ENCODE data around the gene TFF2.

Gene TFF2

DNA sequence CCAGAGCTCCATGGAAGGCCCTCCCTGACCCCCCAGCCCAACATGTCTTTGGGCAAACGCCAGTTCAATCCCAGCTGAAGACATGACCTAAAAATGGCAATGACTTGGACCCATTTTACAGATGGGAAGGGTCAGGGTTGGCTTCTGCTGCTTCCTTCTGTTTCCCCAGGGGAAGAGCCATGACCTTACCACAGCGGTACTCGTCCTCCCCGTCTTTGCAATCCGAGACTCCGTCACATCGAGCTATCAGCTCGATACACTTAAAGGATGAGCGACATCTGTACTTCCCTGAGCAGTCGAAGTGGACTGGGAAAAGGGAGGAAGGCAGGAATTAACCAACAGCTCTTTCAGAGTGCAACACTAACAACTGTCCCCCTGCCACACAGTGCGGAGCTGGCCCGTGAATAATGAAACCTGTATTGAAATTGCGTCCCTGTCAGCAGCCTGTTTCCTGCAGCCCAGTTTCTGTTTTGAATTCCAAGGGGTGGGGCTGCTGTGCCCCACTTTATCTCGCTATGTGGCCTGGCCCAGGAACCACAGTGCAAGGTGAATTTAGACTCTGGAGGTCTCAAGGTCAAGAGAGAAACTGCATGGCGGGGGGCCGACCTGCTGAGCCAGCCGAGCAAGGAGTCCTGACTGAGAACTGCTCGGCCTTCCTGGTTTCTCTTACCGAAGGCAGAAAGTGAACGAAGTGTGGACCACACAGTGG lies 38.1 kb upstream of the TFF2 start:
- DNase-seq (ENCODE audit: low read depth) = no peak
- no peak overlapping the region for H3K4me3 ChIP-seq (ENCODE audit: low read length)
- no peak for TF ChIP-seq CTCF (conservative IDR thresholded peaks at IDR 0.05; ENCODE audit: low read length)

DNA sequence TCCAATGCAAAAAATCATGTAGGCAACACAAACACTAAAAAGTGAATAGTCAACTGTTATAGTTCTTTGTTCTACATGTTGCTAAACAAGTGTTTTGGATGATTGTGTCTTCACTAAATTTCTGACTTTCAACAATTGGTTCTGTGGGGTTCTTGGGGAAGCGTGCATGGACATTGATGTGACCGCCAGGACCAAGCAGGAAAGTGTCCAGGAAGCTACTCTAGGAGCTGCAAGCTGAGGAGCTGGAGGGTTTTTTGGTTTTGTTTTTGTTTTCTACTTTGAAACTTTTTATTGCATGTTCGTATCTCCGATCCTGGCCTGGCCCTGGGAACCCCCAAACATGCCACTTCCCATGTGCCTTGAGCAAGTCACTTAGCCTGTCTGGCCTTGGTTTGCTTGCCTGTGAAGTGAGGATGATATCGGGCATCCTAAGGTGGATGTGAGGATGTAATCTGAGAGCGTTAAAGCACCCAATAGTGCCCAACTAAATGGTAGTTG lies 37.1 kb upstream of the TFF2 start:
- no peak overlapping the region for H3K4me3 ChIP-seq (ENCODE audit: low read length)
- no peak for DNase-seq (ENCODE audit: low read depth)
- no peak for TF ChIP-seq CTCF (conservative IDR thresholded peaks at IDR 0.05; ENCODE audit: low read length)

GRCh38 chr21:42387164-42387563 lies 36.4 kb upstream of the TFF2 start:
- DNase-seq (ENCODE audit: low read depth) = no peak
- no peak overlapping the region for H3K4me3 ChIP-seq (ENCODE audit: low read length)
- TF ChIP-seq CTCF (conservative IDR thresholded peaks at IDR 0.05; ENCODE audit: low read length) = no peak

DNA sequence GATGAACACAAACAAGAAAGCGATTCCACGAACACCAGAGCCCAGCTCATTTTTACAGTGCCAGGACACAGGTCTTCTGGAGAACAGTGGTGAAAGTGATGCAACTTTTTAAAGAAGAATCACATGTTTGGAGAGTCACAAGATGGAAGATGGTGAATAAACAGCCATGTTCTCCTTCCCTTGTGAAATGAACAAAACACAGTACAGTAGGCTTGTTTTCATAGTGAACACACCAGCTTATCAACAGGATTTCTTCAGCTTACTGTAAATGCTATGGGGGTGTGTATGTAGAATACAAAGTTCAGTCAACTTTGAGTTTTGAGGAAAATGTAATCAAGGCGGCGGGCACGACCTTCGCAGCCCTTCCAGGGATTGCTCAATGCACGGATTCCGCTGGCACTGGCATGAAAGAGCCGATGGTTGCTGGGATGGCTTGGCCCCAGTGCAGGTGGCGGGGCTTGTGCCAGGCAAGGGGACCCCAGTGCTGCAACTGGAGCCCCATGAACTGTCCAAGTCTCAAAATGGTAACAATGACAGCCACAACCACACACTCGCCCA lies 35.3 kb upstream of the TFF2 start:
- H3K4me3 ChIP-seq (ENCODE audit: low read length) = no peak overlapping the region
- TF ChIP-seq CTCF (conservative IDR thresholded peaks at IDR 0.05; ENCODE audit: low read length) = no peak
- DNase-seq (ENCODE audit: low read depth) = no peak

GRCh38 chr21:42385619-42386018 lies 34.8 kb upstream of the TFF2 start:
- DNase-seq (ENCODE audit: low read depth) = no peak
- H3K4me3 ChIP-seq (ENCODE audit: low read length) = no peak overlapping the region
- TF ChIP-seq CTCF (conservative IDR thresholded peaks at IDR 0.05; ENCODE audit: low read length) = no peak

- DNase-seq (ENCODE audit: low read depth) = no peak
- no peak overlapping the region for H3K4me3 ChIP-seq (ENCODE audit: low read length)
- no peak for TF ChIP-seq CTCF (conservative IDR thresholded peaks at IDR 0.05; ENCODE audit: low read length)
Observed at GRCh38 chr21:42384989-42385388, 34.2 kb upstream of the TFF2 start.

Measured in AG10803 (cell line).